Thoracic aorta (tissue), 2 donors: ENCODE measurements around the gene SPA17. TPM values are rescaled to one million over a fixed set of nuclear protein-coding genes. Genes with fewer than 3 reads are reported as not detected.

Experiments used
- ATAC-seq: fragments of 150-250 bp; one replicate; pipeline ENCODE4 v1.8.0; 2017; ENCODE audit warnings: low read depth; ENCODE audit not compliant: insufficient number of reproducible peaks, low FRiP score
- DNase-seq: peaks from one replicate; pipeline ENCODE4 v3.0.0-alpha.2; 2020; ENCODE audit warnings: low spot score
- H3K27ac ChIP-seq, 2 donors: fragments of 200-600 bp; sonication (generic); 1 replicate in 1 of 2; 2 replicates in 1 of 2; pipeline ENCODE4 v1.5.1; 2016; ENCODE audit warnings: mild to moderate bottlenecking in 2 of 2, moderate library complexity in 2 of 2
- H3K27me3 ChIP-seq: fragments of 200-600 bp; sonication (generic); replicated peaks from 2 replicates; pipeline ENCODE4 v1.6.0; 2016; ENCODE audit warnings: mild to moderate bottlenecking; ENCODE audit not compliant: insufficient read depth
- H3K36me3 ChIP-seq: fragments of 200-600 bp; sonication (generic); one replicate; pipeline ENCODE4 v1.5.1; 2016
- H3K4me1 ChIP-seq, 2 donors: fragments of 200-600 bp; sonication (generic); 1 replicate in 1 of 2; 2 replicates in 1 of 2; pipeline versions ENCODE4 v1.5.1 to v1.6.0; 2016; ENCODE audit warnings: low read depth in 2 of 2, mild to moderate bottlenecking in 1 of 2; ENCODE audit not compliant: control insufficient read depth in 1 of 2
- H3K4me3 ChIP-seq: fragments of 200-600 bp; sonication (generic); 2 replicates; pipeline ENCODE4 v1.5.1; 2016; ENCODE audit warnings: mild to moderate bottlenecking
- H3K9me3 ChIP-seq: fragments of 200-600 bp; sonication (generic); 2 replicates; pipeline ENCODE4 v1.5.1; 2016
- total RNA-seq, 2 donors: library from RNA; depleted of rRNA; stranded (reverse); fragments of >200 nt; gene quantifications; one replicate each; pipeline versions ENCODE4 v1.1.0 to v1.2.3, GENCODE V29; 2016
- TF ChIP-seq, protein P1 (sequence below): fragments of 200-600 bp; sonication (generic); IDR thresholded peaks from one replicate; pipeline ENCODE4 v1.5.1; 2019; ENCODE audit warnings: antibody characterized with exemption

The SPA17 gene
- total RNA-seq, 2 donors from 2014 or later: 3.9 to 6.4 TPM

DNA sequence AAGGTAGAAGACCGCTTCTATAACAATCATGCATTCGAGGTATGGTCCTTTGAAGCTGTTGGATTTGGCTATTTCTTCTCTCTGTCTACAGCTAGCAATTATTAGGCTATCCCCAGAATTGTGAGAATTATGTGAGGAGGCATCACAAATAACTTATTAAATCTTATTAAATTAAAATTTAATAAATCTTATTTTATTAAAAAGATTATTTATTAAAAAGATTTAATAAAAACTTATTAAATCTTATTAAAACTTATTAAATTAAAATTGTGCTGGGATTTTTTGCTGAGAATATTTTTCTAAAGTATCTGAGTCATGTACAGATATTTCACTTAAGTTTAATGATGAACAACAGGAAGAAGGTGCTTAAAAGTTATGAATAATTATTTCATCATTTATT lies 7.7 kb downstream of the SPA17 start:
- no peak overlapping the region for H3K4me3 ChIP-seq
- H3K36me3 ChIP-seq: no peaks in the 10 kb centered on the region
- H3K27ac ChIP-seq: no peak overlapping the region
- no peaks in the 10 kb centered on the region for H3K27me3 ChIP-seq
- ATAC-seq: no peak
- no peak for DNase-seq
- H3K4me1 ChIP-seq: peaks cover 8% of the 10 kb centered on the region in 2 donors
- H3K9me3 ChIP-seq: peaks cover 13% of the 10 kb centered on the region
- TF ChIP-seq, protein P1, sequence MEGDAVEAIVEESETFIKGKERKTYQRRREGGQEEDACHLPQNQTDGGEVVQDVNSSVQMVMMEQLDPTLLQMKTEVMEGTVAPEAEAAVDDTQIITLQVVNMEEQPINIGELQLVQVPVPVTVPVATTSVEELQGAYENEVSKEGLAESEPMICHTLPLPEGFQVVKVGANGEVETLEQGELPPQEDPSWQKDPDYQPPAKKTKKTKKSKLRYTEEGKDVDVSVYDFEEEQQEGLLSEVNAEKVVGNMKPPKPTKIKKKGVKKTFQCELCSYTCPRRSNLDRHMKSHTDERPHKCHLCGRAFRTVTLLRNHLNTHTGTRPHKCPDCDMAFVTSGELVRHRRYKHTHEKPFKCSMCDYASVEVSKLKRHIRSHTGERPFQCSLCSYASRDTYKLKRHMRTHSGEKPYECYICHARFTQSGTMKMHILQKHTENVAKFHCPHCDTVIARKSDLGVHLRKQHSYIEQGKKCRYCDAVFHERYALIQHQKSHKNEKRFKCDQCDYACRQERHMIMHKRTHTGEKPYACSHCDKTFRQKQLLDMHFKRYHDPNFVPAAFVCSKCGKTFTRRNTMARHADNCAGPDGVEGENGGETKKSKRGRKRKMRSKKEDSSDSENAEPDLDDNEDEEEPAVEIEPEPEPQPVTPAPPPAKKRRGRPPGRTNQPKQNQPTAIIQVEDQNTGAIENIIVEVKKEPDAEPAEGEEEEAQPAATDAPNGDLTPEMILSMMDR: no peak

DNA sequence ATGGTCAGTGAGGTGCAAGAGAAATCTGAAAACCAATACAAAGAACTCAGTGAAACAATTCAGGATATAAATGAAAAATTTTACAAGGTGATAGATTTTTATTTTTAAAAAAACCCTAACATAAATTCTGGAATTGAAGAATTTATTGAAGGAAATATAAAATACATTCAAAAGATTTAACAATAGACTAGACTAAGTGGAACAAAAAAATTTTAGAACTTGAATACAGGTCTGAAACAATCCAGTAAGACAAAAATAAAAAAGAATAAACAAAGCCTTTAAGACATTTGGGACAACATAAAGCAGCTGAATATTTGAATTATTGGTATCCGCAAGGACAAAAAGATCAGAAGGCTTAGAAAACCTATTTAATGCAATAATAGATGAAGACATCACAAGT lies 8.7 kb downstream of the SPA17 start:
- Histone ChIP-seq H3K27me3 (no peaks in the 10 kb centered on the region), H3K27ac (no peak overlapping the region), H3K9me3 (peaks cover 13% of the 10 kb centered on the region), H3K36me3 (no peaks in the 10 kb centered on the region), H3K4me1 (no peaks in the 10 kb centered on the region), H3K4me3 (no peak overlapping the region)
- DNase-seq (no peak), ATAC-seq (no peak)
- TF ChIP-seq, protein P1: no peak

DNA sequence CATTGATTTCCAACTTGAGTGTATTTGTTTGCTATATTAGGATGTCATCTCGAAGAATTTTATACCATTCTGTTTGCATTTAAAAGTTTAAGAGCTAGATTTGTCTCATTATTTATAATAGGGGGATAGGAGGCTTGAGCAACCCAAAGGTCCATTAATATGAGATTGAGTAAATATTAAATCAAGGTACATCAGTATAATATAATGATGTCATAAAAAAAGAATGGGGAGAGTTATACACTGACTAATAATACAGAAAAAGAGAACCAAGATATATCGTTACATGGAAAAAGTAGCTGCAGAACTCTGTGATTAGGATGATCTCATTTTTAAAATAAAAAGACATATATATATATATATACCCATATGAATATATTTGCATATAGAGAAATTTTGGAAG lies 19.4 kb downstream of the SPA17 start:
- H3K27ac ChIP-seq: no peak overlapping the region
- ATAC-seq: no peak

DNA sequence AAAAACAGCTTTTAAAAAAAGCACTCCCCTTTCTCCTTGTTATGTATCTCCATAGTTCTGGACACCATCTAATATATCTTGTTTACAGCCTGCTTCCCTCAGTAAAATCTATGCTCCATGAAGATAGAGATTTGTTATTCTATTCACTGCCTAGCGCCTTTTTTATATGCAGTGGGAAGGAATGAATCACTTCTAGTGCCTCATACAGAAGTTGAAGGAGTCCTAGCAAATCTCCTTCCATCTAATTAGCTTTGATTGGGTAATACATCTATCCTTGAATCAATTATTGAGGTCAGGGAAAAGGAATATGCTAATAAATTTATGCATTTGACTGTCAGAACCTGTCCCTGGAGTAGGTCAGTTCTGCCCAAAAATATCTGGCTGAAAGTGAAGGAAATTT lies 25.8 kb downstream of the SPA17 start:
- H3K4me1 ChIP-seq: no peaks in the 10 kb centered on the region
- DNase-seq (no peak), ATAC-seq (no peak)

More for the DNA sequence above, 19.4 kb downstream of the SPA17 start:
- H3K4me3 ChIP-seq: no peak overlapping the region
- TF ChIP-seq, protein P1: no peak
- no peaks in the 10 kb centered on the region for H3K4me1 ChIP-seq
- no peak for DNase-seq
- no peaks in the 10 kb centered on the region for H3K27me3 ChIP-seq
- H3K36me3 ChIP-seq: no peaks in the 10 kb centered on the region
- H3K9me3 ChIP-seq: no peaks in the 10 kb centered on the region

DNA sequence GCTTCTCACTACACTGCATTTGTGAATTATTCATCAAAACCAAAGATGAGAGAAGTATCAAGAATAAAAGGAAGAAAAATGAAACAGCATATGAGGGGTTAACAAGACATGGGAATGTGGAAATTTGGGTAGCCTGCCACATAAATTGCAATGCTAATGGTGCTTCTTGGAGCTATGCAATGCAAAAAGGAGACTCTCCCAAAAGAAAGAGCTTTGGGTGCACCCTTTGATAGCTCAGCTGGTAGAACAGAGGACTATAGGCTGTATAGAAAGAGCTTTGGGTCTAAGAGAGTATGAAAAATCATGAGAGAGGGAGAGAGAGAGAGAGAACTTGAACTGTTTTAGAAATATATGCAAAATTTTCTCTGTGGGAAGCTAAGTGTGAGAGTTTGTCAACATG lies 26.3 kb downstream of the SPA17 start:
- Histone ChIP-seq H3K4me1 (no peaks in the 10 kb centered on the region), H3K27me3 (no peaks in the 10 kb centered on the region), H3K36me3 (no peaks in the 10 kb centered on the region), H3K27ac (no peak overlapping the region), H3K4me3 (no peak overlapping the region), H3K9me3 (no peaks in the 10 kb centered on the region)
- DNase-seq: no peak
- TF ChIP-seq, protein P1: no peak
- no peak for ATAC-seq

More for the DNA sequence above, 25.8 kb downstream of the SPA17 start:
- Histone ChIP-seq H3K27ac (no peak overlapping the region), H3K4me3 (no peak overlapping the region), H3K27me3 (no peaks in the 10 kb centered on the region), H3K36me3 (no peaks in the 10 kb centered on the region), H3K9me3 (no peaks in the 10 kb centered on the region)
- TF ChIP-seq, protein P1: no peak
